Colonic mucosa (tissue), 4 donors: ENCODE results near the gene CALY. TPM values are rescaled to one million over a fixed set of nuclear protein-coding genes. Genes with fewer than 3 reads are reported as not detected.

Experiments used
- DNase-seq: peaks from one replicate; pipeline ENCODE4 v3.0.0-alpha.2; 2020
- H3K27ac ChIP-seq: fragments of 200-600 bp; one replicate; pipeline ENCODE4 v1.8.0; 2021
- H3K27me3 ChIP-seq: fragments of 200-600 bp; one replicate; pipeline ENCODE4 v1.8.0; 2021
- H3K36me3 ChIP-seq: fragments of 200-600 bp; one replicate; pipeline ENCODE4 v1.8.0; 2021
- H3K4me1 ChIP-seq: fragments of 200-600 bp; one replicate; pipeline ENCODE4 v1.8.0; 2021; ENCODE audit warnings: mild to moderate bottlenecking
- H3K4me3 ChIP-seq: fragments of 200-600 bp; one replicate; pipeline ENCODE4 v1.8.0; 2021
- H3K9ac ChIP-seq, 2 donors: one replicate each; pipeline ENCODE4 v1.7.0; 2013; ENCODE audit warnings: control low read depth in 2 of 2, low read depth in 2 of 2, low read length in 2 of 2
- H3K9me3 ChIP-seq: fragments of 200-600 bp; one replicate; pipeline ENCODE4 v1.8.0; 2021
- CTCF ChIP-seq: fragments of 200-600 bp; IDR thresholded peaks from one replicate; pipeline ENCODE4 v1.8.0; 2022; ENCODE audit warnings: antibody characterized with exemption, mild to moderate bottlenecking
- intact Hi-C: fragments of 100-400 bp; cut with DNase I; formaldehyde crosslinking; loops from one replicate; pipeline ENCODE4 v1.14.1; 2022
- total RNA-seq, 2 donors: library from RNA; stranded (reverse); fragmentation: NEBNext Ultra II Directional in 1 of 2; extraction: Animal tissue kit (Norgen Biotek cat#: 25700) in 1 of 2; gene quantifications; one replicate each; pipeline ENCODE4 v1.2.1, GENCODE V29; 2021
- donor health status: healthy.
- donor health status: DM: no; HTN: no; CAD: no.
- donor health status: DM: no; HTN: no; CAD: no.

Gene CALY
- total RNA-seq, 2 donors from 2014 or later, result 1.6 TPM; not detected in 1

DNA sequence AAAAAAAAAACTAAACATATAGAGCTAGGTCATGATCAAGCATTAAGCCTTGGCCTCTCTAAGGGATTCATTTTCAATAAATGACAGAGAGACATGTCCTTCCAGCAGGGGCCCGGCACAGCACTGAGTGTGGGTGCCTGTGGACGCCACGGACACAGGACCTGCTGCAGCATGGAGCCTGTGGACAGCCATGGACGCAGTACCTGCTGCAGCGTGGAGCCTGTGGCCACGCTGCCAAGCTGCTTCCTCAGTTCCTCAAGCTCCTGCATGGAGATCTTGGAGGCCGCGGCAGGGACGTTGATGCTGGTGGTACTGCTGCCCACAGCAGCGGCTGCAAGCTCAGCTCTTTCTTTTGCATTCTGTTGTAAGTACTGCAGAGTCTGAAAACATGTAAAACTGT lies 37.5 kb downstream of the CALY start:
- intact Hi-C loops, result loop anchor here (10.0 kb wide), 1 partner anchor 154 kb away; no protein-coding TSS in a partner anchor
- Histone ChIP-seq H3K27me3 (no peaks in the 10 kb centered on the region), H3K4me3 (no peak overlapping the region), H3K27ac (no peak overlapping the region), H3K9ac (no peak overlapping the region), H3K4me1 (no peaks in the 10 kb centered on the region), H3K9me3 (no peaks in the 10 kb centered on the region), H3K36me3 (peaks cover 46% of the 10 kb centered on the region)
- DNase-seq, result no peak
- no peak for TF ChIP-seq CTCF

DNA sequence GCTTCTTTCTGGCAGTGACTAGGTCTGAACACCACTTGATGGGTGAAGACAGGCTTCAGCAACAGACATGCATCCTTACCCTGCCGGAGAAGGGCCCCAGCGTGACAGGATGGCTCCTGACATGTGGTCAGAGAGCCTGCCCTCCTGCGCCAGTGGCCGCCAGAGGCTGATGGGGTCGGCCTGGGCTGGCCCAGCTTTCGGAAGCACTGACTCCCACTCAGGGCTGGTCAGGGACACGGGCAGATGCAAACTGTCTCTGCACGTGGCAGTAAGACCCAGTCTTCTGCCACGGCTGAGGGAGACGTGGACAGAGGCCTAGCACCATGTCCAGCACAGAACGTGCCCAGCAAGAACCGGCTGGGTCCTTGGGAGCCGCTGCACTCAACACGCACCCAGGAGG lies 38.2 kb downstream of the CALY start:
- DNase-seq, result no peak
- no peak overlapping the region for H3K9ac ChIP-seq

DNA sequence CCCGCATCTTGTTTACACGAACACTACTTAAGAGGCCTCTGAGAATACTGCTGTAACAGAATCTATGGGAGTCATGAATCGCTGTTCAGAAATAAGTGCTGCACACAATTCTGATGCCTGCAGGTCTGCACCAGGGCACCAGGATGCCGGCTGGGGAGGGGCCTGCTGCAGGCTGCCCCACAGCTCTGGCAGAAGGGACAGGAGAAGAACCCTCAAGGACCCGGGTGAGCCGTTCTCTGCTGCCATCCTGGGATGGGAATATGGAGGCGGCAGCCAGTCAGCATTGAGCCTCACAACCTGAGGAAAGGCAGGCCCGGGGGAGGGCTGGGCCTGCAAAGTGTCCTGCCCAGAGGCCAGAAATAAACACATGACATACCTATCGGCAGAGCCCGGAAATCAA lies 39.2 kb downstream of the CALY start:
- DNase-seq, result no peak
- H3K27ac ChIP-seq, result no peak overlapping the region
- peaks cover 46% of the 10 kb centered on the region for H3K36me3 ChIP-seq

More for the DNA sequence above, 38.2 kb downstream of the CALY start:
- no peaks in the 10 kb centered on the region for H3K9me3 ChIP-seq
- H3K4me3 ChIP-seq, result no peak overlapping the region
- H3K36me3 ChIP-seq, result peaks cover 46% of the 10 kb centered on the region
- H3K4me1 ChIP-seq, result no peaks in the 10 kb centered on the region
- intact Hi-C loops, result loop anchor here (10.0 kb wide), 1 partner anchor 154 kb away; no protein-coding TSS in a partner anchor
- H3K27ac ChIP-seq, result no peak overlapping the region
- TF ChIP-seq CTCF, result no peak
- H3K27me3 ChIP-seq, result no peaks in the 10 kb centered on the region

DNA sequence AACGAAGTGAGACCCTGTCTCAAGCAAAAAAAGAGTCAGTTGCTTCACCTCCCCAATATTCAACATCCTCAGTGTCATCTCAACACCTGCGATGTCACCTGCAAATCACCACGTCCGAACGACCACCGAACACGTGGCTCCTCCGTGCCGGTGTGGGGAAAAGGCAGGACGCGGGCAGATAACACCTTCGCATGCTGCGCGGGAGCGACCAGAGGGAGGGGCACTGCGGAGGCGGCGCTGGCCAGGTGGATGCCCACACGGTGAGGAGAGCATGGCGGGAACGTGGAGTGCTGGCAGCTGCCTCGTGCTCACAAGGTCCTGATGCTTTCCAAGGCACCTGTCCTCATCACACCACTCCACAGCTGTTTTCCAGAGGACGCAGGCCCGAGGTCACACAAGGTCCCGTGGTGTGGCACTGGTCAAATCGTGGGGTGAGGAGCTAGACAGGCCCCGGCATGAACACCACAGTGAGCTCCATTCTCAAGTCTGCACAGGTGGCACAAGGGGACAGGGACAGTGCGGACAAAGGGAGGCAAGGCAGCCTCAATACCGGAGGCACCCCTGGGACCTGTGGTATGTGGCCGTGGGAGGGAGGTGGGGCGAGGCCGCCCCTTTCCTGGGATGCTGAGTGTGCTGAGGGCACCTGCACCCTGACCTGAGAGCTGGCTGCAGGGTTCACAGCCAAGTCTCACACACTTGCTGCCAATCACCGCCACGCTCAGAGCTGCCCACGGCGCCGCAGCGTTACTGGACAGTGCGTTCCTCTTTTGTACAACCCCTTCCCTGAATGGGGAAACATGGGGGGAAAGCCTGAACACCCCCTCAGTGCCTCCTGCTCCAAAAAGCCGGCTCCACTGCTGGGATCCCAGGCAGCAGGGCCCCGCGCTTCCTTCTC lies 41.0 kb downstream of the CALY start:
- no peak overlapping the region for H3K9ac ChIP-seq
- H3K4me1 ChIP-seq, result no peaks in the 10 kb centered on the region
- no peak overlapping the region for H3K27ac ChIP-seq
- DNase-seq, result no peak
- no peak for TF ChIP-seq CTCF
- no peaks in the 10 kb centered on the region for H3K27me3 ChIP-seq
- H3K4me3 ChIP-seq, result no peak overlapping the region
- H3K9me3 ChIP-seq, result no peaks in the 10 kb centered on the region
- H3K36me3 ChIP-seq, result peaks cover 46% of the 10 kb centered on the region
- intact Hi-C loops, result loop anchor here (10.0 kb wide), 1 partner anchor 151 kb away; no protein-coding TSS in a partner anchor

More for the DNA sequence above, 39.2 kb downstream of the CALY start:
- no peaks in the 10 kb centered on the region for H3K27me3 ChIP-seq
- H3K4me3 ChIP-seq, result no peak overlapping the region
- no peaks in the 10 kb centered on the region for H3K9me3 ChIP-seq
- no peak for TF ChIP-seq CTCF
- H3K9ac ChIP-seq, result no peak overlapping the region
- no peaks in the 10 kb centered on the region for H3K4me1 ChIP-seq
- intact Hi-C loops, result loop anchor here (10.0 kb wide), 1 partner anchor 153 kb away; no protein-coding TSS in a partner anchor

DNA sequence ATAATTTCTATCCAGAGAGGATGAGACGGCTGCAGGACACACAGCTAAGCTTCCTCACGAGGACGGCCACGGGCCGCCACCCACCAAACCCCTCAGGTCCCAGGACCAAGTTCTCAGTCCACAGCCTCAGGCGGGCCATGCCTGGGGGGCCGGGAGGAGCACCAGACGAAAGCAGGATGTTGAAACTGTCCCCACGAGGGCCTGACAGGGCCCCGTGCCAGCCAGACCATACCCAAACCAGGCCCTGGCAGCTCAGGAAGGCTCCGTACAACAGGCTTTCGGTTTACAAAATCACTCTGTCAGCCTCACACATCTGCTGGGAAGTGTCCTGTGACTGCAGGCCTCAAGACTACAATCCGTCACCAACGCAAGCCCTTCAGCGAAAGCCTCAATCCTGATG lies 42.5 kb downstream of the CALY start:
- peaks cover 36% of the 10 kb centered on the region for H3K36me3 ChIP-seq
- TF ChIP-seq CTCF, result no peak
- H3K27ac ChIP-seq, result no peak overlapping the region
- H3K4me3 ChIP-seq, result no peak overlapping the region
- no peak overlapping the region for H3K9ac ChIP-seq
- no peaks in the 10 kb centered on the region for H3K27me3 ChIP-seq
- DNase-seq, result no peak
- no peaks in the 10 kb centered on the region for H3K4me1 ChIP-seq
- intact Hi-C loops, result loop anchor here (10.0 kb wide), 1 partner anchor 149 kb away; no protein-coding TSS in a partner anchor
- H3K9me3 ChIP-seq, result no peaks in the 10 kb centered on the region
